Fibroblast of lung (primary cell): ENCODE data around the gene FSTL1. TPM values are rescaled to one million over a fixed set of nuclear protein-coding genes. Genes with fewer than 3 reads are reported as not detected.

Experiments
- DNase-seq, 2 donors: peaks; one replicate each; pipeline versions ENCODE4 v3.0.0 to v3.0.0-alpha.2; 2010; ENCODE audit warnings: low read depth in 2 of 2
- H2AFZ ChIP-seq: 2 replicates; pipeline ENCODE4 v1.5.1; 2012; ENCODE audit warnings: low read length, control low read depth, inconsistent platforms
- H3K27ac ChIP-seq: 2 replicates; pipeline ENCODE4 v1.5.1; 2011; ENCODE audit warnings: low read length, control low read depth; ENCODE audit not compliant: insufficient read depth
- H3K27me3 ChIP-seq: 2 replicates; pipeline ENCODE4 v1.5.1; 2011; ENCODE audit warnings: mild to moderate bottlenecking, low read length; ENCODE audit not compliant: control insufficient read depth, insufficient read depth
- H3K36me3 ChIP-seq: 2 replicates; pipeline ENCODE4 v1.5.1; 2011; ENCODE audit warnings: low read length; ENCODE audit not compliant: control insufficient read depth, insufficient read depth
- H3K4me1 ChIP-seq: 2 replicates; pipeline ENCODE4 v1.5.1; 2011; ENCODE audit warnings: low read length; ENCODE audit not compliant: control insufficient read depth, insufficient read depth; ENCODE audit errors: extremely low read depth
- H3K4me2 ChIP-seq: 2 replicates; pipeline ENCODE4 v1.5.1; 2011; ENCODE audit warnings: low read length, control low read depth; ENCODE audit not compliant: insufficient read depth; ENCODE audit errors: extremely low read depth
- H3K4me3 ChIP-seq, 4 experiments: fragments of 200-600 bp in 1 of 4; sonication (generic) in 1 of 4; replicated peaks in 1 of 4; 2 replicates each; pipeline ENCODE4 v1.5.1; 2011 to 2016; ENCODE audit warnings: low read length in 4 of 4, low read depth in 3 of 4, mild to moderate bottlenecking in 3 of 4, control low read depth in 2 of 4, inconsistent platforms in 1 of 4, mixed read lengths in 1 of 4; ENCODE audit not compliant: insufficient read depth in 1 of 4; ENCODE audit errors: control extremely low read depth in 1 of 4
- H3K79me2 ChIP-seq: 2 replicates; pipeline ENCODE4 v1.5.1; 2012; ENCODE audit warnings: mild to moderate bottlenecking, low read length, inconsistent platforms; ENCODE audit not compliant: control insufficient read depth, insufficient read depth
- H3K9ac ChIP-seq: 2 replicates; pipeline ENCODE4 v1.5.1; 2011; ENCODE audit warnings: mild to moderate bottlenecking, low read length, control low read depth; ENCODE audit not compliant: insufficient read depth
- H3K9me3 ChIP-seq: 2 replicates; pipeline ENCODE4 v1.5.1; 2012; ENCODE audit warnings: low read depth, low read length; ENCODE audit not compliant: control insufficient read depth, insufficient read depth
- H4K20me1 ChIP-seq: 2 replicates; pipeline ENCODE4 v1.5.1; 2011; ENCODE audit warnings: low read length; ENCODE audit not compliant: control insufficient read depth, insufficient read depth; ENCODE audit errors: extremely low read depth
- EZH2 ChIP-seq: IDR thresholded peaks from 2 replicates; pipeline ENCODE4 v1.5.1; 2012; ENCODE audit warnings: low read length, control low read depth, mild to moderate bottlenecking; ENCODE audit errors: missing control alignments
- polyA plus RNA-seq, 2 donors: library from polyadenylated mRNA; depleted of rRNA in 1 of 2; stranded (reverse) in 1 of 2; unstranded in 1 of 2; fragments of >200 nt; gene quantifications; 2 replicates each; pipeline ENCODE4 v1.2.1, GENCODE V29; 2011 to 2012; ENCODE audit warnings: missing spikeins in 1 of 2
- total RNA-seq: library from RNA; depleted of rRNA; stranded (reverse); fragments of >200 nt; gene quantifications from 2 replicates; pipeline ENCODE4 v1.2.1, GENCODE V29; 2014
- TF ChIP-seq, protein P1 (sequence below), 2 donors: IDR thresholded peaks in 1 of 2; conservative IDR thresholded peaks in 1 of 2; 1 replicate in 1 of 2; 2 replicates in 1 of 2; pipeline ENCODE4 v1.5.1; 2011 to 2012; ENCODE audit warnings: low read length in 2 of 2, control low read depth in 1 of 2, inconsistent platforms in 1 of 2, low read depth in 1 of 2, mild to moderate bottlenecking in 1 of 2

FSTL1 gene
- total and polyA plus RNA-seq, 2 donors (not counting 1 experiment from before 2014, with no cell fraction given) = 309 to 1,500 TPM

DNA sequence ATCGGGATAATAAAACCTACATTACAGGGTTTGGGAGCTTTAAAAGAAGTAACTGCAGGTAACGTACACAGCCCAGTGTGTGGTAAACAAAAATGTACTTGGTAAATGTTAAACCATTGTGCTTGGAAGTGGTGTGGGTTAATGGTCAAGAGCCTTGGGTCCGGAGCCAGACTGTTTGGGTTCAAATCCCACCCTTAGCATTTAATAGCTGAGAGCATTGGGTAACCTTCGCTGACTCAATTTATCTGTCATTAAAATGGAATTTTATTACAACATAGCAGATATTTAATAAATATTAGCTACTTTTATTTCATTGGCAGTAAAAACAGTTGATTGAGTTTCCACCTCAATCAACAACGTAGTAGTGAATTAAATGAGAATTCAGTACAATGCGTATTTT, 1.5 kb downstream of the FSTL1 start:
- Histone ChIP-seq H2AFZ (no peak overlapping the region), H3K4me2 (peak overlapping the region; percentile 98), H3K9me3 (no peaks in the 10 kb centered on the region), H3K4me1 (peaks cover 14% of the 10 kb centered on the region), H3K27ac (peak overlapping the region; percentile 92), H3K36me3 (peaks cover 2% of the 10 kb centered on the region), H3K4me3 (peak overlapping the region; percentile 69 to 93 (median 80)), H3K79me2 (peaks cover 63% of the 10 kb centered on the region), H4K20me1 (peaks cover 3% of the 10 kb centered on the region), H3K9ac (peak overlapping the region; percentile 97), H3K27me3 (no peaks in the 10 kb centered on the region)
- DNase-seq = peak; percentile 46 to 50
- TF ChIP-seq, protein P1, sequence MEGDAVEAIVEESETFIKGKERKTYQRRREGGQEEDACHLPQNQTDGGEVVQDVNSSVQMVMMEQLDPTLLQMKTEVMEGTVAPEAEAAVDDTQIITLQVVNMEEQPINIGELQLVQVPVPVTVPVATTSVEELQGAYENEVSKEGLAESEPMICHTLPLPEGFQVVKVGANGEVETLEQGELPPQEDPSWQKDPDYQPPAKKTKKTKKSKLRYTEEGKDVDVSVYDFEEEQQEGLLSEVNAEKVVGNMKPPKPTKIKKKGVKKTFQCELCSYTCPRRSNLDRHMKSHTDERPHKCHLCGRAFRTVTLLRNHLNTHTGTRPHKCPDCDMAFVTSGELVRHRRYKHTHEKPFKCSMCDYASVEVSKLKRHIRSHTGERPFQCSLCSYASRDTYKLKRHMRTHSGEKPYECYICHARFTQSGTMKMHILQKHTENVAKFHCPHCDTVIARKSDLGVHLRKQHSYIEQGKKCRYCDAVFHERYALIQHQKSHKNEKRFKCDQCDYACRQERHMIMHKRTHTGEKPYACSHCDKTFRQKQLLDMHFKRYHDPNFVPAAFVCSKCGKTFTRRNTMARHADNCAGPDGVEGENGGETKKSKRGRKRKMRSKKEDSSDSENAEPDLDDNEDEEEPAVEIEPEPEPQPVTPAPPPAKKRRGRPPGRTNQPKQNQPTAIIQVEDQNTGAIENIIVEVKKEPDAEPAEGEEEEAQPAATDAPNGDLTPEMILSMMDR (conservative IDR thresholded peaks at IDR 0.05 in 1 of 2, IDR thresholded peaks at IDR 0.05 in 1 of 2; ENCODE audit: low read depth in 1 of 2, low read length in 2 of 2) = no peak
- TF ChIP-seq EZH2 = no peak

DNA sequence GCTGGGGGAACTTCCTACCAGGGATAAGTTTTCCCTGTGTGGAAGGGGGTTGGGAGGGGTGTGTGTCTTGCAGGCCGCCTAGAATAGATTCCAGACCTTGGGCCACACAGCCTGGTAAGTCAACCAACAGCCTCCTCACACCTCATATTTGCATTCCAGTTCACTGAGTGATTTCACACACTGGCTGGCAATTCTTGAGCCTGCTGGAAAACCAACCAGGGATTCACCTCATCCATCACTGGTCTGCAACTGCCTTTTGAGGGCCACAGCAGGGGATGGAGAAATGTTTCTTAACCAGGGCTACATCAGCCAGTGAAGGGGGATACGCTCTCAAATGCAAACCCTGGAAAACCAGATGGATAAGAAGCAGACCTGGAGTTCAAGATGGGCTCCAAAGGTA, 2.0 kb downstream of the FSTL1 start:
- H3K9me3 ChIP-seq = no peaks in the 10 kb centered on the region
- H3K4me1 ChIP-seq = peaks cover 16% of the 10 kb centered on the region
- H3K27ac ChIP-seq = peak overlapping the region; percentile 92
- H3K36me3 ChIP-seq = peaks cover 2% of the 10 kb centered on the region
- no peak overlapping the region for H2AFZ ChIP-seq
- no peaks in the 10 kb centered on the region for H3K27me3 ChIP-seq
- peak; percentile 73 to 95 for DNase-seq
- TF ChIP-seq, protein P1 (conservative IDR thresholded peaks at IDR 0.05 in 1 of 2, IDR thresholded peaks at IDR 0.05 in 1 of 2; ENCODE audit: low read depth in 1 of 2, low read length in 2 of 2) = no peak
- TF ChIP-seq EZH2 = no peak
- peak overlapping the region; percentile 98 for H3K4me2 ChIP-seq
- H3K79me2 ChIP-seq = peaks cover 68% of the 10 kb centered on the region
- H4K20me1 ChIP-seq = peaks cover 3% of the 10 kb centered on the region
- H3K9ac ChIP-seq = peak overlapping the region; percentile 36
- H3K4me3 ChIP-seq = peak overlapping the region; percentile 69 to 93 (median 80)

DNA sequence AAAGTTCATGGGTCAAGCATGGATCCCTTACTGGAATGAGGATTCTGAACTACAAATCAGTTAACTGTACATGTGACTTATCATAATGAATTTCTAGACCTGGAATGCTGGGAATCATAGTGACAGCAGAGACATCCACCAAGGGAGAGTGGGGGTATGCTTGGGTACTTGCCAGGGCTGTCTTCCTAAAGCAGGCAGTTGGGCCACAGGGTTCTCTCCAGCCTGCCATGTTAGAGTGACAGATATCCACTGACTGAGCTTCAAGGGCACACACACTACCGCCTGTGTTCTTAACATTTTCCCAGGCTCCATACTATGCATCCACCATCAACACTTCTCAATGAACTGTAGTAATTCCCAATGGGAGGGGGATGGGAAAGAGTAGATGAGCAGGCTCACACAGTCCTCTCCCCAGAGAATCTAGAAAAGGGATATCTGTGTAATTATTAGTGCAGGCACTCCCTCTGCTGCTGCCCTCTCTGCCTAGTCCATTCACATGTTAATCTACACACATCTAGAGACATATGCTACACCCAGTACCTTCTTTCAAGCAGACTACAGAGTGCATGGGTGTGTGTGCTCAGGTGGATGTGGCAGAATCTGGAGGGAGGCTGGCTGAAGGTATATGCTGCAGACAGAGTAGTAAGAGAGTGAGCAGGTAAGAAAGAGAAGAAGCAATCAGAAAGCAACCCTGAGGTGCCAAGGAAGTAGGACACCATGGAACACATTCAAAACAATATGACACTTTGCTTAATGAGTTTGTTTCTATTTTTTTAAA, 3.7 kb downstream of the FSTL1 start:
- H3K36me3 ChIP-seq = peaks cover 4% of the 10 kb centered on the region

More for the DNA sequence above, 3.7 kb downstream of the FSTL1 start:
- no peak overlapping the region for H2AFZ ChIP-seq
- H3K9me3 ChIP-seq = no peaks in the 10 kb centered on the region
- H3K4me3 ChIP-seq = peak overlapping the region in 2 of 4 experiments; percentile 1 to 85
- H3K27me3 ChIP-seq = no peaks in the 10 kb centered on the region
- H3K4me2 ChIP-seq = peak overlapping the region; percentile 98
- DNase-seq = no peak
- H4K20me1 ChIP-seq = peaks cover 5% of the 10 kb centered on the region
- TF ChIP-seq EZH2 = no peak
- TF ChIP-seq, protein P1 (conservative IDR thresholded peaks at IDR 0.05 in 1 of 2, IDR thresholded peaks at IDR 0.05 in 1 of 2; ENCODE audit: low read depth in 1 of 2, low read length in 2 of 2) = no peak
- peaks cover 16% of the 10 kb centered on the region for H3K4me1 ChIP-seq
- no peak overlapping the region for H3K27ac ChIP-seq
- H3K9ac ChIP-seq = no peak overlapping the region
- H3K79me2 ChIP-seq = peaks cover 81% of the 10 kb centered on the region
